KMS-11 (cell line): ENCODE results near the gene TMEM114.
A peak's percentile ranks its signal among the peaks of the same experiment; 100 is the strongest.
"Not testable (repeated sequence)": the region's sequence is repeated elsewhere in the genome, so short reads cannot be mapped to it uniquely, and the experiment has no call there.

Source experiments
- H2AFZ ChIP-seq: fragments of 200-600 bp; sonication (generic); 2 replicates; pipeline ENCODE4 v1.6.1; 2016; ENCODE audit warnings: antibody characterized with exemption, mixed run types, low read depth
- H3K27ac ChIP-seq: fragments of 200-600 bp; sonication (generic); 2 replicates; pipeline ENCODE4 v1.6.1; 2016; ENCODE audit warnings: mild to moderate bottlenecking, mixed run types
- H3K27me3 ChIP-seq: fragments of 200-600 bp; sonication (generic); 2 replicates; pipeline ENCODE4 v1.6.1; 2017; ENCODE audit warnings: mild to moderate bottlenecking, low read depth, mixed run types, moderate library complexity; ENCODE audit not compliant: insufficient read depth
- H3K36me3 ChIP-seq: fragments of 200-600 bp; sonication (generic); 2 replicates; pipeline ENCODE4 v1.6.1; 2017; ENCODE audit warnings: mild to moderate bottlenecking, mixed run types; ENCODE audit not compliant: insufficient read depth
- H3K4me1 ChIP-seq: fragments of 200-600 bp; sonication (generic); 2 replicates; pipeline ENCODE4 v1.6.1; 2016; ENCODE audit warnings: mild to moderate bottlenecking, low read depth, mixed run types; ENCODE audit not compliant: poor library complexity, severe bottlenecking
- H3K4me2 ChIP-seq: fragments of 200-600 bp; sonication (generic); 2 replicates; pipeline ENCODE4 v1.7.0; 2016; ENCODE audit warnings: mild to moderate bottlenecking, mixed run types
- H3K4me3 ChIP-seq: fragments of 200-600 bp; sonication (generic); IDR thresholded peaks from 2 replicates; pipeline ENCODE4 v1.6.1; 2017; ENCODE audit warnings: low read depth, low read length, mixed read lengths; ENCODE audit not compliant: insufficient read depth
- H3K79me2 ChIP-seq: fragments of 200-600 bp; sonication (generic); 2 replicates; pipeline ENCODE4 v1.6.1; 2016; ENCODE audit warnings: low read depth, mixed run types; ENCODE audit not compliant: insufficient read depth
- H3K9ac ChIP-seq: fragments of 200-600 bp; sonication (generic); 2 replicates; pipeline ENCODE4 v1.6.1; 2016; ENCODE audit warnings: mild to moderate bottlenecking, mixed run types
- H4K20me1 ChIP-seq: fragments of 200-600 bp; sonication (generic); 2 replicates; pipeline ENCODE4 v1.6.1; 2016; ENCODE audit warnings: mild to moderate bottlenecking, mixed run types; ENCODE audit not compliant: insufficient read depth
- TF ChIP-seq, protein P1 (sequence below): fragments of 200-600 bp; sonication (generic); conservative IDR thresholded peaks from 2 replicates; pipeline ENCODE4 v1.6.1; 2017; ENCODE audit warnings: low read depth, mild to moderate bottlenecking, antibody characterized with exemption, low read length, moderate library complexity, mixed read lengths

TMEM114 gene

GRCh38 chr16:8572919-8573724 is 17.2 kb downstream of the TMEM114 start:
- Histone ChIP-seq H3K79me2 (no peaks in the 10 kb centered on the region), H3K27me3 (no peaks in the 10 kb centered on the region), H3K4me2 (no peak overlapping the region), H2AFZ (peak overlapping the region; percentile 21; the same call in 1 of the 2 replicates), H4K20me1 (no peaks in the 10 kb centered on the region), H3K36me3 (no peaks in the 10 kb centered on the region), H3K4me1 (peaks cover 9% of the 10 kb centered on the region), H3K27ac (no peak overlapping the region), H3K9ac (no peak overlapping the region), H3K4me3 (no peak overlapping the region)
- TF ChIP-seq, protein P1, sequence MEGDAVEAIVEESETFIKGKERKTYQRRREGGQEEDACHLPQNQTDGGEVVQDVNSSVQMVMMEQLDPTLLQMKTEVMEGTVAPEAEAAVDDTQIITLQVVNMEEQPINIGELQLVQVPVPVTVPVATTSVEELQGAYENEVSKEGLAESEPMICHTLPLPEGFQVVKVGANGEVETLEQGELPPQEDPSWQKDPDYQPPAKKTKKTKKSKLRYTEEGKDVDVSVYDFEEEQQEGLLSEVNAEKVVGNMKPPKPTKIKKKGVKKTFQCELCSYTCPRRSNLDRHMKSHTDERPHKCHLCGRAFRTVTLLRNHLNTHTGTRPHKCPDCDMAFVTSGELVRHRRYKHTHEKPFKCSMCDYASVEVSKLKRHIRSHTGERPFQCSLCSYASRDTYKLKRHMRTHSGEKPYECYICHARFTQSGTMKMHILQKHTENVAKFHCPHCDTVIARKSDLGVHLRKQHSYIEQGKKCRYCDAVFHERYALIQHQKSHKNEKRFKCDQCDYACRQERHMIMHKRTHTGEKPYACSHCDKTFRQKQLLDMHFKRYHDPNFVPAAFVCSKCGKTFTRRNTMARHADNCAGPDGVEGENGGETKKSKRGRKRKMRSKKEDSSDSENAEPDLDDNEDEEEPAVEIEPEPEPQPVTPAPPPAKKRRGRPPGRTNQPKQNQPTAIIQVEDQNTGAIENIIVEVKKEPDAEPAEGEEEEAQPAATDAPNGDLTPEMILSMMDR, result peak; percentile 77

DNA sequence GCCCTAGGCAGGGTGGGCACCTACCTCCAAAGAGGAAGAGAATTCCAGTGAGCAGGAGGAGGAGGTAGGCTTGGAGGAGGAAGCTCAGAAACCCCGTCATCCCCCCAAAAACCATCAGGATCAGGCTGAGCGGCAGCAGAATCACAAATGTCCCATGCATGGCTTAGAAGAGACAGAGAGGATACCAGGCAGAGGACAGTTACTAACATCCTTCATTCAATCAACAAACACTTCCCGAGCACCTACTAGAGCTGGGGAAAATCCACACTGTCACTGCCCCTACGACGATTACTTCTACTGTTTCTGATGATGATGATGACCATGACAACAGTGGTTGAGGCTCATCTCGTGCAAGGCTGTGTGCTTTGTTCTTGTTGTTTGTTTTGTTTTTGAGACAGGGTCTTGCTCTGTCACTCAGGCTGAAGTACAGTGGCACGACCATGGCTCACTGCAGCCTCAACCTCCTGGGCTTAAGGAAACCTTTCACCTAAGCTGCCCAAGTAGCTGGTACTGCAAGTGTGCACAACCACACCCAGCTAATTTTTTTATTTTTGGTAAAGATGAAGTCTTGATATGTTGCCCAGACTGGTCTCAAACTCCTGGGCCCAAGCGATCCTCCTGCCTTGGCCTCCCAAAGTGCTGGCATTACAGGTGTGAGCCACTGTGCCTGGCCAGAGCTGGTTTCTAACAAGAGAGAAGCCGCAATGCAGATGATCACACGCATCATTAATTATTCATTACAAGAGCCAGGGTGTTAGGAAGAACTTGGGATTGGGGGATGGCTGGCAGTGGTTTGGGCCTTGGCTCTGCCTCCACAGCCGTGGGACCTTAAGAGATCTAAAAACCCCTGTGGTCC is 18.0 kb downstream of the TMEM114 start:
- Histone ChIP-seq H2AFZ (peak overlapping the region; percentile 21; the same call in 1 of the 2 replicates), H3K4me2 (no peak overlapping the region), H3K9ac (no peak overlapping the region), H3K4me1 (peaks cover 9% of the 10 kb centered on the region), H4K20me1 (no peaks in the 10 kb centered on the region), H3K79me2 (no peaks in the 10 kb centered on the region), H3K27me3 (no peaks in the 10 kb centered on the region), H3K27ac (no peak overlapping the region), H3K4me3 (no peak overlapping the region), H3K36me3 (no peaks in the 10 kb centered on the region)
- TF ChIP-seq, protein P1, result no peak

GRCh38 chr16:8571061-8571596 is 19.2 kb downstream of the TMEM114 start:
- Histone ChIP-seq H3K4me2 (no peak overlapping the region), H3K9ac (no peak overlapping the region), H3K27ac (no peak overlapping the region)

DNA sequence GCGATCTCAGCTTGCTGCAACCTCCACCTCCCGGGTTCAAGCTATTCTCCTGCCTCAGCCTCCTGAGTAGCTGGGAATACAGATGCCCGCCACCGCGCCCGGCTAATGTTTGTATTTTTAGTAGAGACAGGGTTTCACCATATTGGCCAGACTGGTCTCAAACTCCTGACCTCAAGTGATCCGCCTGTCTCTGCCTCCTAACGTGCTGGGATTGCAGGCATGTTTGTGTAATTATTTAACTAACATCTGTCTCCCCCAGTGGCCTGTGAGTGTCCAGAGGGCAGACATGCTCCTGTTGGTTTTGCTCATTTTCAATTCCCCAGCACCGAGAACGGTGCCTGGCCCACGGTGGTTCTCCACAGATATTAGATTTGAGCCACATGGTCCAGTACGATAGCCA is 19.9 kb downstream of the TMEM114 start:
- not testable (repeated sequence) for H3K27ac ChIP-seq, H3K9ac ChIP-seq

More at GRCh38 chr16:8571061-8571596, 19.2 kb downstream of the TMEM114 start:
- Histone ChIP-seq H3K4me3 (no peak overlapping the region), H3K79me2 (no peaks in the 10 kb centered on the region), H4K20me1 (no peaks in the 10 kb centered on the region), H3K27me3 (no peaks in the 10 kb centered on the region), H3K36me3 (no peaks in the 10 kb centered on the region), H3K4me1 (peaks cover 9% of the 10 kb centered on the region), H2AFZ (no peak overlapping the region)
- TF ChIP-seq, protein P1, result no peak

More for the DNA sequence above, 19.9 kb downstream of the TMEM114 start:
- not testable (repeated sequence) for H3K27me3 ChIP-seq, H2AFZ ChIP-seq, H3K79me2 ChIP-seq, H4K20me1 ChIP-seq, H3K4me1 ChIP-seq, H3K4me3 ChIP-seq, H3K4me2 ChIP-seq, H3K36me3 ChIP-seq
